ENCODE measurements around the gene LAIR1.

GRCh38 chr19:54369082-54369687, 4.5 kb upstream of the LAIR1 start:
- TF ChIP-seq TAF1 (IDR thresholded peaks at IDR 0.05; ENCODE audit: low read depth, low read length) (no peak), POLR2A (IDR thresholded peaks at IDR 0.05; ENCODE audit: low read depth, low read length) (no peak), SPI1 (IDR thresholded peaks at IDR 0.05; ENCODE audit: low read depth, low read length) (no peak), POLR2AphosphoS5 (IDR thresholded peaks at IDR 0.05; ENCODE audit: low read depth, low read length) (no peak), POU2F2 (IDR thresholded peaks at IDR 0.05; ENCODE audit: low read depth, low read length) (no peak), PAX5 (IDR thresholded peaks at IDR 0.05; ENCODE audit: insufficient read depth, low read length, severe bottlenecking) (no peak)

All from GM12891 (cell line).